HG03520 (cell line): Measurements from ENCODE around the gene FAM180A.
"Not testable (repeated sequence)": the region's sequence is repeated elsewhere in the genome, so short reads cannot be mapped to it uniquely, and the experiment has no call there.

Source experiments
- ATAC-seq: cut with Tn5 transposase; IDR thresholded peaks from one replicate; pipeline ENCODE4 v1.9.1; 2021; ENCODE audit warnings: mild to moderate bottlenecking, moderate library complexity; ENCODE audit not compliant: unreplicated experiment

The FAM180A gene

GRCh38 chr7:135748770-135749169 is at the start of gene FAM180A:
FAM180A (minus strand) TSS chr7:135748813; CDS start chr7:135748580, 233 bp downstream.
- ATAC-seq, result no peak

- no peak for ATAC-seq
Measured at GRCh38 chr7:135798095-135798494, 49.5 kb upstream of the FAM180A start.

- ATAC-seq, result no peak
Measured at GRCh38 chr7:135795846-135796570, 47.4 kb upstream of the FAM180A start.

- no peak for ATAC-seq
Measured at GRCh38 chr7:135793841-135794240, 45.2 kb upstream of the FAM180A start.

DNA sequence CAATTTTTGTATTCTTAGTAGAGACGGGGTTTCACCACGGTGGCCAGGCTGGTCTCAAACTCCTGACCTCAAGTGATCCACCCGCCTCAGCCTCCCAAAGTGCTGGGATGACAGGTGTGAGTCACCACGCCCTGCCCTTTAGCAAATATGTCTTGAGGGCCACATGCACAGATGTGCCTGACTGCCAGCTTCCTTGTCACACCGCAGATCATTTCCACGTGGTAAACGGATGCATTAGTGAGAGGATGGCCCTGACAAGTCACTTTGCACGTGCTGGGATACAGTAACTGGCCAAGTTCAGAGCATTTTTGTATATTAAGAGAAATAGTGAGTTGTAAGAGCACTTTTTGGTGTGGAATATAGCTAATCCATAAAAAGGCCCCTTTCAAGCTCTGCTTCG is 44.3 kb upstream of the FAM180A start:
- no peak for ATAC-seq

DNA sequence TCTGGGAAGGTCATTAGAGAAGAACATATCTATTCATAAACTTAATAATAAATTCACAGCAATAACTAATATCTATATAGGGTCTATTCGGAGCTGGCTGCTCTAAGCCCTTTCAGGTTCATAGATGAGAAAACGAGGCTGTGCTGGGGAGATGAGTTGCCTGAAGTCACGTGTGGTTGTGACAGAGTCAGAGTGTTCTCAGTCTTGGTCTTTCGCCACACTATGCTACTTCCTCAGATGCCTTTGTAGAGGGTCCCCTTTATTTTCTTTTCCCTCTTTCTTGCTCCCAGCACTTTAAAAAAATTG is 43.7 kb upstream of the FAM180A start:
- ATAC-seq, result no peak

DNA sequence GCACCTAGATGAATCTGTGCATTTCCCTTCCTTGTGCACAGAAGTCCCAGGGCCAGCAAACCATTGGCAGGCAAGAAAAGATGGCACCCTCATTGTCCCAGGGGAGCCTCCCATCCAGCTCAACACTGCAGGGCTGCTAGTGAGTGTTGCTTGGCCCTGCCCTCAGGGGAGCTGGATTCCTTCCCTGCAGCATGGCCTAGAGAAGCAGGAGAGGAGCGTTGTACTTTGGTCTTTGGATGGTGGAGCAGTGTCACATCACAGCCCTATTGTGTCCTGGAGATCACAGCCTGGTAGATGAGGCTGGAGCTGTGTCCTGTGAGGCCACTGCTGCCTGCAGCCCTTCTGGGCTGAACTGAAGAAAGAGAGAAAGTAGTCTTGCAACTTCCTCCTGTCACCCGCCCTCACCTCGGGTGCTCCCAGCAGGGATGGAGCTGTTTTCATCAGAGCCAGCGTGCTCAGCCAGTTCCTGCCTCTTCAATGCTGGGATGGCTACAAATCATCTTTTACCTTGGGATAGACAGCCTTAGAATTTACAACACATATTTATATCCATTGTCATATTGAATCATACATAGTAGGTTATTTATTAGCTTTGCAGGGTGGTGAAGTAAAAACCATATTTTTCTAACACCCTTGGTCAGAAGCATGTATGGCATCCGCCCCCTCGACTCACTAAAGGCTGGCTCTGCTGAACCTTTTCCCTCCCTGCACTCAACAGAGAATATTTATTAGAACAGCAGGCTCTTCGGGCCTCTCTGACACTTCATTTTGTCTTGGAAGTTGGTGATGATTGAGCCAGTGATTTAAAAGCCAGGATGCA is 43.1 kb upstream of the FAM180A start:
- no peak for ATAC-seq

GRCh38 chr7:135790371-135790977 is 41.9 kb upstream of the FAM180A start:
- ATAC-seq, result no peak

DNA sequence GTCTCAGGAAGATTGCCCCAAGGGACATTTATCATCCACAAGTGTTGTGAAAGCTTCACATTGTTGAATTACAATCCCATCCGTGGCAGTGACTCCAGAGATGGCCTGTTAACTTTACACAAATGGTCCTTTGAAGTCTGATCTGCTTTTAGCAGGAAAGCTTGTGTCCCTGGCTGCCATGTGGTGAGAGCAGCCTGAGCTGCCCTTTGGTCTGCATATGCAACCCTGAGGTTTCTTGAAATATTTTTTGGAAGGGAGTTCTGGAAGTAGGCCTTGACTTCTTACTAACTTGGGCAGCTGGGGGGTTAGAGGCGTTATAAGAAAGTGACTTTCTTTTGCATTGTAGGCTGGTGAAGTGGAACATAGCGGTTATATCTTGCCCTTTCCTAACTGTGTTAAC is 41.3 kb upstream of the FAM180A start:
- ATAC-seq, result no peak

DNA sequence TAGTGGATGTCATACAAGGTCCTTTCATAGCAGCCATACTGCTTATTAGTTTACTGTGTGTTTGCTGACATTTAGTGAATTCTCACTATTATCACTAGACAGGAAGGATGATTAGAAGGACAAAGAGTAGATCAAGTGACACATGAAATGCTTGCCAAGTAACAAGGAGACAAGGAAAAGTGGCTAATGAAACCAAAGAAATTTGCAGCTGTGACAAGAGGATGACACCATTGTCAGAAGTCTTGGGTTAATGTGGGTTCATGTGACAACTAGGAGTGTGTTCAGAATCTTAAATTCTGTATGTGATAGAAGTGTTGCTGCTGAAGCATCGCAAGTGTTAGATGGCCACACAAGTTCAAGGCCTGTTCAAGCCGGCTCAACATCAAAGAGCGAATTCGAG is 40.8 kb upstream of the FAM180A start:
- no peak for ATAC-seq

GRCh38 chr7:135786911-135787310 is 38.3 kb upstream of the FAM180A start:
- ATAC-seq, result no peak

DNA sequence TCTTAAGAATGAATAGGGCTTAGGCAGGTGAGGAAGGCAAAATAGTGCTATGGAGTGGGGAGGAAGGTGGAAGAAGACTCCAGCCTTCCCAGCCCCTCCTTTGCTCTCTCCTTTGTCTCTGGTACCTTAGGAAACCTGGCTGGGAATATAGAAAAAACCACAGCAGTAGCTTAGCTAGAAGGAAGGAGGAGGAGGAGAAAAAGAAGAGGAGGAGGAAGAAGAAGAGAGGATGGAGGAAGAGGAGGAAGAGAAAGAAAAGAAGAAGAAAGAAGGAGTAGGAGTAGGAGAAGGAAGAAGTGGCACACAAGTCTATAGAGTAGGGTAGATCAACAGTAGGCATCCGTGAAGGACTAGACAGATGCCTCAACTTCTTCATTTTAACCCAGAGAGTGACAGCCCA is 36.5 kb upstream of the FAM180A start:
- no peak for ATAC-seq

- no peak for ATAC-seq
Measured at GRCh38 chr7:135784013-135784412, 35.4 kb upstream of the FAM180A start.

GRCh38 chr7:135782801-135783200 is 34.2 kb upstream of the FAM180A start:
- ATAC-seq, result no peak

DNA sequence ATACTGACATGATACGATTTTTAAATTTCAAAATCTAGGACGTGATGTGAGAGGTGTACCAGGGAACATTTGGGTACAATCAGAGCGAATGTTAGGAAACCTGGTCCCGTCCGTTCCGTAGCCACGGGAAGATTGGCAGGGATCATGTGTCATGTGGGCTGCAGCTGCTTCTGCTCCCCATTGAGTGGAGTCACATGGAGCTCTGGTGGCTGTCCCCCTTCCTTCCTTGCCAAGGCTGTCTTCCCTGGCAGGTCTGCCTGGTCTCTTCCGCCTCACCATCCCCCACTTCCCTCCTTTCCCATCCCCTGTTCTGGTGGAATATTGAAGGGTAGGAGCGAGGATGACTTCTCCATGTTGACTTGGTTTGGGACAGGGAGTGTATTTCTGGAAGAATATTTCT is 33.8 kb upstream of the FAM180A start:
- ATAC-seq, result no peak

DNA sequence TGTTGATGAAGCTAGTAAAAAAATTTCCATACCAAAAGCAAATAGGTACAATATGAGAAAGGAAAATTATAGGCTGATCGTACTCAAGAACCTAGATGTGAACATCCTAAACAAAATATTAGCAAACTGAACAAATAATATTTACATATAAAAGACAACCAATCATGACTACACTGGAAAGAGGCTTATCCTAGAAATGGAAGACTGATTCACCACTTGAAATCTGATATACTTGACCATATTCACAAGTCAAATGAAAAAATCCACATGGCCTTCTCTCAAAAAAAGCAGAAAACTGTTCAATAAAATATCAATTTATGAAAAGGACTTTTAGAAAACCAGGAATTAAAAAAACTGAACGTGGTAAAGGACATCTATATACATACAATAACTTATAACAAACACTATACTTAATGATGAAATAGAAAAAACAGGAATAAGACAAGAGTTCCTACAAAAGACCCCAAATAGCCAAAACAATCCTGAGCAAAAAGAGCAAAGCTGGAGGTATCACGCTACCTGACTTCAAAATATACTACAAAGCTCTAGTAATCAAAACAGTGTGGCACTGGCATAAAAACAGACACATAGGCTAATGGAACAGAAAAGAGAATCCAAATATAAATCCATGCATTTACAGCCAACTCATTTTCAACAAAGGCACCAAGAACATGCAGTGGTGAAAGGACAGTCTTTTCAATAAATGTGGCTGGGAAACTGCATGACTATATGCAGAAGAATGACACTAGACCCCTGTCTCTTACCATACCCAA is 29.2 kb upstream of the FAM180A start:
- no peak for ATAC-seq

DNA sequence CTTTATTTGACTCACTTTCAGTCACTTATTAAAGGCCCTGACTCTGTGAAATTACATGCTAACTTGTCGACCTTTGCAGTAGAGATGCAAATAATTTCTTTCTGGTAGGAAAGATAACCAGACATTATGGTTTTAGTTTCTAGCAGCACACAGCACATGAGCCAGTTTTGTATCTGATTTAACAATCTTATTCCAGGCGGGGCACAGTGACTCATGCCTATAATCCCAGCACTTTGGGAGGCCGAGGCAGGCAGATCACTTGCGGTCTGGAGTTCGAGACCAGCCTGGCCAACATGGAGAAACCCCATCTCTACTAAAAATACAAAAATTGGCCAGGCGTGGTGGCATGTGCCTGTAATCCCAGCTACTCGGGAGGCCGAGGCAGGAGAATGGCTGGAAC is 27.3 kb upstream of the FAM180A start:
- ATAC-seq, result not testable (repeated sequence)

DNA sequence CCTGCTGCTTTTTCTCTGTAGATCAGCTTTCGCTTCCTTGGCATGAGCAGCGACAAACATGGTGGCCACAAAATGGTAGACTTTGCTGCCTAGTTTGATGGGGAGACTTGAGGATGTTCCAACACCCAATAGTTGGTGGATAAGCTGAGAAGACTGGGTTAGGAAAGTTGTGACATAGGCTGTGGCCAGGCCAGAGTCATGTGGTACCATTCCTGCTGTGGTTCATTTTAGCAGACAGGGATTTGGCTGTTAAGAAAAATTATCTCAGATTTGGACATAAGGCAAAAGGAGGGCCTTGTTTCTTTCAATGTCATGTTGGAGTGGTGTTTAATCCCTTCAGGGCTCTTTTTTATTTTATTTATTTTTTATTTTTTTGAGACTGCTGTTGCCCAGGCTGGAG is 26.6 kb upstream of the FAM180A start:
- ATAC-seq, result no peak

- ATAC-seq, result no peak
Measured at GRCh38 chr7:135774284-135774683, 25.7 kb upstream of the FAM180A start.

DNA sequence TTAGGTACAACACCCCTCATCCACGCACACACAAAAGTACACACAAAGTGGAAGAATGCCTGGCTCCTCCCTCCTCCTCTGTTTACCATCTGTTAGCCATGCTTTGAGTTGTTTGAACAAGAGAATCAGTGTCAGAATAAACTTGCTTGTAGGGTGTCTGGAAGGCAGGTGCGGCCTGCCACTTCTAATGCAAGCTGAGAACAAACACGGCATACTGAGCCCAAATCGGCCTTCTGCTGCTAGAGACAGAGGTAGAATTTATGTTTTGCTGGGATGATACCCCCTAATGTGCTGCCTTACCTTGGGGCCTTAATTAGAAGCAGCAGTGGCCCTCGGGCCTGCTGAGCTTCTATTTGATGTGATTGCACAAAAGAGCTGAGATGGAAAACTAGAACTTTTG is 24.9 kb upstream of the FAM180A start:
- no peak for ATAC-seq

DNA sequence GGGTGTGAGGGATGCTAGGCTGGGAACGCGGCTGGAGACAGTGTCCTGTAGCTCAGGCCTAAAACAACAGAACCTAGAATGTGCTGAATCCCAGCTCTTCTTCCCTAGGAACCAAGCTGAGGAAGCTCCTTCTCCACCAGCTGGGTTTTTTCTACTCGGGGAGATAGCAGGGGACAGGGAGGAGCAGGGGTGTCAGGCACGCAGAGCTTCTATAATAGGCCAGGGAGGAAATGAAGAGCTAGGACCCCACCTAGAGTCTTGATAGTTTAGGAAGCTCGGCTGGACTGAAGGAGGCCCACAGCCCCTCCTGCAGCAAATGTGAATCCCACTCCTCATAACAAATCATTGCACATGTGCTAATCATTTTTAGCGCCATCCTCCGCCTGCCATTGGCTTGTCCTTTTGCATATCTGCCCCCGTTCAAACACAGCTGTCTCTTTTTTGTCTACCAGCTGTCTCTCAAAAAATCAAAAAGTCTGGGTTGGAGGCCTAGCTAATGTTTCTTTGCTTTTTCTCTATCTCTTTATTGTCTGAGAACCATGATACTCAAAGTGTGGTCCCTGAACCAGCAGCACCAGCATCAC is 24.1 kb upstream of the FAM180A start:
- ATAC-seq, result no peak
